HG02610 (cell line): ENCODE measurements around the gene LRIT1.

Experiments
- ATAC-seq: cut with Tn5 transposase; IDR thresholded peaks from one replicate; pipeline ENCODE4 v1.9.1; 2021; ENCODE audit warnings: mild to moderate bottlenecking, moderate library complexity; ENCODE audit not compliant: unreplicated experiment

The LRIT1 gene

DNA sequence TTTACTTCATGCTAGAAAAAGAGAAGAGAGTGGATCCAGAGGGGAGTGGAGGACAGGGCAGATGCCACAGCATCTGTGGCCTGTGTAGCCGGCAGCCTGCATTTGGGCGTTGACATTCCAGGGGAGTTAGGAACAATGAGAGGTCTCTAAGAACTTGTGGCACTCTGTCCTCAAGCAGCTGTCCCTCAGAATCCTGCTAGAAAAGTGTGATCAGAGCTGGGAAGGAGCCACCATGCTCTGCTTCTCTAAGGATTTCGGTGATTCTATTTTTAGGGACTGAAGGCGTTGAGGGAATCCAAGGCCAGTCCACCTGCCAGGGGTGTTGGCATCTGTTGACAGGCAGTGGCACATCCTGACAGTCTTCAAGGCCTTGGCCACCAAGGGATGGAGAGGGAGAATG is 23.6 kb downstream of the LRIT1 start:
- no peak for ATAC-seq

DNA sequence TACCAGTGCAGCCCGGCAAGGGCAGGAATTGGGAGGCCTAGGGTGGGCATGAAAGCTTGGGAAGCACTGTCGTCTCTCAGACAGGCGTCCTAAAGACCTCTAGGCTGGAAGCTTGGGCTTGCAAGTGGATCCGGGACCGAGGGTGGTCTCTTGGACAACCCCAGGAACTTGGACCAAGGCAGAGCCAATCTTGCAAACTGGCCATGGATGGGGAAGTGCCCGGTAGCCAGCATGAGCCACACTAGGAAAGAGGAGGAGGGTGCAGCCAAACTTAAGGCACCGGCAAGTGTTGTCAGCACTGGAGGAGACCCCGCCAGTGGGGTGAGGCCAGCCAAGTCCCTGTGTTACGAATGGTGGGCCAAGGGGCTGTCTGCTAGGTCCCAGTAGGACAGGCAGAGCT is 24.5 kb downstream of the LRIT1 start:
- ATAC-seq = no peak

DNA sequence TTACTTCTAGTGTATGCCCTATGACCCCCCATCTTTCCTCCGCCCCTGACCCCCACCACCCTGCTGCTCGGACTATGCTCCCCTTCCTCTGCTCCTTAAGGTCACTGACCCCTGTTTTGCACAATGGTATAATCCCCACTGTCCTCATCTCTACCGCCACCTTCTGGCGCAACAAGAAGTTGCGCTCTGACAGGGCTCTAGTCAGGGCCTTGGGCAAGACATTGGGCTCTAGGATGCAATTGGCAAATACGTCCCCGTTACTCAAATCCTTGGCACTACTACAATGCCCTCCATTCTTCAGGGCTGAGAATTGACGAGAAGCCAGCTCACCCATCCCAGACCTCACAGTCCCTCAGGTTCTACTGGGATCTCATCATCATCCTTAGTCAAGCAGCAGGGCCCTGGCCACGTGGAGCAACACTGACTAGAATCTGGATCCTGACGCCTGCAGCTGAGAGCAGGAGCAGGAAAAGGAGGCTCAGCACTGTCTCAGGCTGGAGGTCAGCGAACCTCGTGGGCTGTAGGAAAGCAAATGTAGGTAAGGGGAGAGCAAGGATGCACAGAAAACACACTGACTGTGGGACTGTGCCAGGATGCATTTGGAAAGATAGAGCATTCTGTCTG is 26.6 kb downstream of the LRIT1 start:
- ATAC-seq = peak; percentile 68

DNA sequence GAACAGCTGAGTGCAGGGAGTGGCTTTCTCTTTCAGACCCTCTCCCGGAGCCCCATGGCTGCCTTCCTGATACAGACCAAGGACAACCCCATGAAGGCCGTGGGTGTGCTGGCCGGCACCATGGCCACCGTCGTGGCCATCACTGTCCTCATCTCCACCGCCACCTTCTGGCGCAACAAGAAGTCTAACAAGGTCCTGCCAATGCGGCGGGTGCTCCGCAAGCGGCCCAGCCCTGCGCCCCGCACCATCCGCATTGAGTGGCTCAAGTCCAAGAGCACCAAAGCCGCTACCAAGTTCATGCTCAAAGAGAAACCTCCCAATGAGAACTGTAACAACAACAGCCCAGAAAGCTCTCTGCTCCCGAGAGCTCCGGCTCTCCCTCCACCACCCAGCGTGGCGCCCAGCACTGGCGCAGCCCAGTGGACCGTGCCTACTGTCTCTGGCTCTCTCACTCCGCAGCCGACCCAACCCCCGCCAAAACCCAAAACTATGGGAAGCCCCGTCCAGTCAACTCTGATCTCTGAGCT is 27.2 kb downstream of the LRIT1 start:
- no peak for ATAC-seq

DNA sequence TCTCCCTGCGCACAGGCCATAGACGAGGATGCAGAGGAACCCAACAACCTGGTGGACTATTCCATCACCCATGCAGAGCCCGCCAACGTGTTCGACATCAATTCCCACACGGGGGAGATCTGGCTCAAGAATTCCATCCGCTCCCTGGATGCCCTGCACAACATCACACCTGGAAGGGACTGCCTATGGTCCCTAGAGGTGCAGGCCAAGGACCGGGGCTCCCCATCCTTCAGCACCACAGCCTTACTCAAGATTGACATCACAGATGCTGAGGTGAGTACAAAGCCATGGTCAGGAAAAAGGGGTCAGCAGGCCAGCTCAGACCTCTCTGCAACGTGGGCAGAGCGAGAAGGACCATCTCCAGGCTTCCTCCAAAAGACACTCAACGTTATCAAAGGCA is 28.3 kb downstream of the LRIT1 start:
- no peak for ATAC-seq

DNA sequence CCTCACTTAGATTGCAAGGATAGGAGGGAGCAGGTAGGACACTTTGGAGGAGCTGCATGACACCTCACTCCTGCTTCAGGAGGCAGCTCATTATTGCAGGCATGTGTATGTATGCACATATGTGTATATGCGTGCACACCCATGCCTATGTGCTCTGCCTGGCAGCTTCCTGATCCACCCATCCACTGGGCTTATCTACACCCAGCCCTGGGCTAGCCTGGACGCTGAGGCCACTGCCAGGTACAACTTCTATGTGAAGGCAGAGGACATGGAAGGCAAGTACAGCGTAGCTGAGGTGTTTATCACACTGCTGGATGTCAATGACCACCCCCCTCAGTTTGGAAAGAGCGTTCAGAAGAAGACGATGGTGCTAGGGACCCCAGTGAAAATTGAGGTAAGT is 29.3 kb downstream of the LRIT1 start:
- ATAC-seq = no peak

DNA sequence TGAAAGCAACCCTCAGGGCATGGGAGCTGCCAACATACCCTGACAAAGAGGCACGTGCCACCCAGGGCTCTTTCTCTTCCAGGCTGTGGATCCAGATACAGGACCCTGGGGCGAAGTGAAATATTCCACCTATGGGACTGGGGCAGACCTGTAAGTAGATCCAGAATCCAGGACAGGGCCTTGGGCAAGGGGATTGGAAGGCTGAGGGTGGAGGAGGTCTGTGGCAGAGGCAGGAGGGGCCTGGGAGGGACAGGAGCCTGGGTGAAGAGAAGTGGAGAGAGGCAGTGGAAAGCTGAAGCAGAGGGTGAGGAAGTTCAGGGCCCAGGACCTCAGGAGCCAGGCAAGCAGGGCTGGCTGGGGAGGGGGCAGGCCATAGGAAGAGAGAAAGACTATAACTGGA is 29.8 kb downstream of the LRIT1 start:
- ATAC-seq = no peak

DNA sequence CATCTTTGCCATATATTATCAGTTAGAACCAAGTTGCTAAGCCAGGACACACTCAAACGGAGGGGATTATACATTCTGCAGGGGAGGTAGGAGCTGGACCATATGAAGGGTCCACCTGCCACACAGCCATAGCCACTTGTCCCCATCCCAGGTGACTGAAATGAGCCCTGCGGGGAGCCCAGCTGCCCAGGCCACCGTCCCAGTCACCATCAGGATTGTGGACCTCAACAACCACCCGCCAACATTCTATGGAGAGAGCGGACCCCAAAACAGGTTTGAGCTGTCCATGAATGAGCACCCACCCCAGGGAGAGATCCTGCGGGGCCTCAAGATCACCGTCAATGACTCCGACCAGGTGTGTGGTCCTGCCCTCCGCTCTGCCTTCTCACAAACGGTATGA is 33.3 kb downstream of the LRIT1 start:
- ATAC-seq = no peak

DNA sequence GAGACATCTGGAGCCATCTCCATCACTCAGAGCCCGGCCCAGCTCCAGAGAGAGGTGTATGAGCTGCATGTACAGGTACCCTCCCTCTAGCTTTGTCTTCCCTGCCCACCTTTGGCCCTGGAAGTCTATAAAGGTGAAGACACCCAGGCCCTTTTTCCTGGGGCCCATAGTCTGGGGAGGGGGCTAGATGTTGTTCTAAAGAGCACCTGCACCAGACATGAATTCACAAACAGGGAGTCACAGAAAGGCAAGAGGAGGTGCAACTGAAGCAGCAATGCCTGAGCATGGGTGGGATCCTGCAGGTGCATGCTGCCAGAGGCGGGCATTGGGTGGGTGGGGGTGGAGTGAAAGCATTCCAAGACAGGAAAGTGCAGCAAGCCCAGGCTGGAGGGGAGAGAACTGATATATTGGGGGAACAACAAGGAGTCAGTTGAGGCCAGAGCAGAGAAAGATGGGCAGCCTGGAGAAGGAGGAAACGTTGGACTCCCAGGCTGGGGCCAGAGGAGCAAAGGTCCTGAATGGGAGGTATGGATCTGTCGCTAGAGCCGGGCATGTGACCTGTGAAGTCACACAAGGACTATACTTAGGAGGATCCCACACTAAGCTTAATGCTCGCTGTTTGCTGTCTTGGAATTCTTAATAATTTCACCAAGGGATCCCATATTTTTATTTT is 35.4 kb downstream of the LRIT1 start:
- no peak for ATAC-seq

DNA sequence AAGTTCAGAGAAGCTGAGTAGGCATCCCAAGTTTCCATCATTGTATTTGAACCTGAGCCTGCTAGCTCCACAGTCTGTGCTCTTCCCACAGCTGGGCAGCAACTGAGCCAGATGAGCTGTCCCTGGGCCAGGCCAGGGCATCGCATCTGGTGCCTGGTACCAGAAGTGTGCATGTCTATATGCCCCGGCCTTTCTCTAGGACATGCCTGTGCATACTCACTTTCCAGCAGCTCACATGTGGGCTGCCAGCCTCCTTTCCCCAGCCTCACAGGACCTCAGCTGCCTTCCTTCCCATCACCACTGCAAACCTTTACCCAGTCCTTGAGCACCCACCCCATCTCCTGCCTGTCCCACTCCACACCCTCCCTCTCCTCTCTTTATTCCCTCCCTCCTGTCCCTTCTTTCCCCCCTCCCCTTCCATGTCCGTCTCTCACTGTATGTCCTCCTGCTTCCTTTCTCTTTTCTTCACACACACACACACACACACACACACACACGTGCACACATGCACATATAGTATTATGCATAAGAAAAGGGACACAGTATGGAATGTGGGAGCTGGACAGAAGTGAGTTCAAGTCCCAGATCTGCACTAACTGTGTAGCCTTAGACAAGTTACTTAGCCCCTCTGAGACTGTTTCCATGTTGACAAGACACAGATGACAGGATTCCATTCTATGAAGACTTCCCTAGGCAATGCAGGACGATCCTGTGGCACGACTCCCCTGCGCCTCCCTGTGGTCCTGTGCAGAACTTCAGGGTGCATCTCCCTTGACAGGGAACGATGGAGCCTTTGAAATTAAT is 36.1 kb downstream of the LRIT1 start:
- ATAC-seq = peak; percentile 77

DNA sequence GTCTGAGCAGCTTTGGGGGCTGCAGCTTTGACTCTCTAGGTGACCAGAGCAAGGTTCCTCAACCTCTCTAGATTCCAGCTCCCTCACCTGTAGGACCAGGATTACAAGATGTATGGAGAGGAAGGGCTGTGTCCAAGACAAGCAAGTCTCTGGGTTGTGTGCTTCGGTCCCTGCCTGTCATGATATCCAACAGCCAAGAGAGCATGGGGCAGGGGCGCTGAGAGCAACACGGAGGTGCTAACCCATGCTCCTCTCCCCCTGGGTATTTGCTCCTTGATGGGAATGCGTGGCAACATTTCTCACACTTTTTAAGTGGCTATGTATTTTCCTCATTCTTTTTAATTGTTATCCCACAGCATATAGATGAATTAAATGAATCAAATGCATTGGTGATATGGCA is 36.7 kb downstream of the LRIT1 start:
- no peak for ATAC-seq

DNA sequence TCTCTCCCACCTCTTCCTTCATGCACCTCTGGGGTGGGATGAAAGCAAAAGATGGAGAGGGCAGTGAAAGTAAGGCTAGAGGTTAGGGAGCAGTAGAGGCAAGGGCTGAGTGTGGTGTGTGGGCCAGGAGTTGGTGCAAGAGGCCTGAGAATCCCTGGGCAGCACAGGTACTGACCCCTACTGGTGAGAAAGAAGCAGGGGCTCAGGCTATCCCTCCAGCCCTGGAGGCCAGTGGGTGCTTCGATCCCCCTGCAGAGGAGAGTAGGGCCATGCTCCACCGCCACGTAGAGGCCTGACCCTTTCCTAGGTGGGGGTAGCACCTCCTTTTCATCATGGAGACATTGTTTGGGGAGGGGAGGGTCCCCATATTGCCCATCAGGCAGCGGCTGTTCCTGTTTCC is 37.2 kb downstream of the LRIT1 start:
- no peak for ATAC-seq

DNA sequence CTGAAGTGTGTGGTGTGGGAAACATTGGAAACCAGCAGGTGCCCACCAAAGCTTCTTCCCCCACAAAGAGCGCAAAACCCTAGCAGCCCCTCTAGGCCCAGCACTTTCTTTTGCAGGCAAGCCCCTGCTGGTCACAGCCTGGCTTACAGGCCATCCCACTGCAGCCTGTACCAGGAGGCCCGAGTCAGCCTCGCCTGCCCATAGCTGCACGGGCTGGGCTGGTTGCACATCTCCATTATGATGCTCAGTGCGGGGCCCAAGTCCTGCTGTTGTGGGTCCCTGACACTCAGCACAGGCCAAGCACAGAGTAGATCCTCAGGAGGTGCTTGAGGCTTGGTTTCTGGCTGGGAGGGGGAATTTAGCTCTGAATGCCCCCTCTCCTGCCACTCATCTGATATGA is 39.0 kb downstream of the LRIT1 start:
- ATAC-seq = no peak

DNA sequence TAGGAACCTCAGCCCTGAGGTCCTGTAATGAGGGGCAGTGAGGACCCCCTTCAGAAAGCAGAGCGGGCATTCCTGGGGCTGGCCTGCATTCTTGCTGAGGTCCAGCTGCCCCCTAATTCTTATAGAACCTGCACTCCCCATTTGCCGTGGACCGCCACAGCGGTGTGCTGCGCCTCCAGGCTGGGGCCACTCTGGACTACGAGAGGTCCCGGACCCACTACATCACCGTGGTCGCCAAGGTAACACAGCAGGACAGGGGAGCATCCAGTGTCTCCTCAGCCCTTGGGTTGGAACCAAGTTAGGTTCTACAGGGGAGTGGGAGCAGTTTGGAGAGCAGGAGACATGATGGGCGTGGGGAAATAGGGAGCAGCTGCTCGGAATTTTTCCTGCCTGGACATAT is 39.7 kb downstream of the LRIT1 start:
- ATAC-seq = no peak

DNA sequence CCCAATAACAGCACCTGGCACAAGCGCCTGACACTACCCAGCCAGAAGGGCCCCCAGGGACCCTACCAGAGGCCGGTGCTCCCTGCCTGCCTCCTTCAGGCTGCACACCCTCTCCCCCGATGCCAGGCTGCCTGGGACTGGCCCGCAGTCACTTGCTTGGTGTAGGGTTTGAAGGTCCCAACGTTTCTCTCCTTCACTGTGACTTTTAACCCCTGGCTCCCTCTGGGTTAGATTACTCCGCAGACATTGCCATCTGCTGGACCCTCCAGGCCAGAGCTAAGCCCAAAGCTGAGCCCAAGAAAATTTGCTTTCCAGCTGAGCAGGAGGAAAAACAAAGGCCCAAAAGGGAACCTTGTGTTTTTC is 40.1 kb downstream of the LRIT1 start:
- ATAC-seq = no peak

DNA sequence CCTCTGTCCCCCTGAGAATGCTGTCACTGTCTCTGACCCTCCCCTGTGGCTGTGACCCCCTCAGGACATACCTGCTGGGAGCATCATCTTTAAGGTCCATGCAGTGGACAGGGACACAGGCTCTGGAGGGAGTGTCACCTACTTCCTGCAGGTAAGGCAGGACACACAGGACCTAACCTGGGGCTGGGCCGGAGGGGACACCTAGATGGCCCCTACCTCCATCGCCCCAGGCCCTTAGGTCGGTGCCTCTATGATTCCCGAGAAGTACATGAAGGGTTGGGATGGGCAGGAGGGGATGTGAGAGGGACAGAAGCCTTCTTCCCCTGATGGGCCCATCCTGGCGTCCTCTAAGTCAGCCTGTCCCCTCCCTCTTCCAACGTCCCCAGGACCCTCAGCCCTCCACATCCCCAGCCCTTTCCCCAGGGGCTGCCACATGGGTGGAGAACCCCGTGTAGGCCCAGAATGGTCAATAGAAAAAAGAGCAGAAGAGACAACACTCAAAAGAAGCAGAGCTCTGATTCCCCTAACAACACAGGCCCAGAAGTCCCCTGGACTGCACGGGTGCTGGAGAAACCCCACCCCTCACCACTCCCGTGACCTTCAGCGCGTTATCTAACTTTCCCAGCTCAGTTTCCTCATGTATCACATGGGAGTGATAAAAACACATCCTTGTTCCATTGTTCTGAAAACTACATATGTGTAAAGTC is 40.7 kb downstream of the LRIT1 start:
- ATAC-seq = no peak

DNA sequence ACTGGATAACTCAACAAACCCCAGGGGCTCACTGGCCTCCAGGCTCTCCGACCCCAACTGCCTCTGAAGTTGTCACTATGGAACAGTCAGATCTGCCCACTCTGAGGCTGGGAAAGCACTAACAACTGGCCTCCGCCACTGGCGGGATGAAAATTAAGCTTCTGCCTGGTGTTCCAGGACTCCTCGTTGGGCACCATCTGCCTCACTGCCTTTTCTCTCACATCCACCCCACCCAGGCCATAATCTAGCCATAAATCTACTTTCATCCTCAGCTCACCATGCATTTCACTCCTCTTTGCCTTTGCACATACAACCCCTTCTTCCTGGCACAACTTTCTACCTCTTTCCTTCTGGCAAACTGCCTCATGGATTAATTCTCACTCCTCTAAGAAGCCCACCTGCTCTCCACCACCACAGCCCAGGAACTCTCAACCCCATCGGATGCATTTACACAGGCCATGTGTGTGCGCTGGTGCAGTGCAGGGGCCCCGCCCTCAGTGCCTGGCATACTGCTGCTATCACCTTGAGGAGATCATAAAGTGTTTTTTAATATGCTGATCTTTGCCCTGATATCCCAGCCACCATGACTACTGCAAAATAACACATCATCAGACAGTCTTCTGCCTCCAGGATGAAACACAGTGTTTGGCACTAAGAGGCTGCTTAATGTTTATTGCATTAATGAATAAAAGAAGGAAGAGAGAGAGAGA is 43.0 kb downstream of the LRIT1 start:
- no peak for ATAC-seq

DNA sequence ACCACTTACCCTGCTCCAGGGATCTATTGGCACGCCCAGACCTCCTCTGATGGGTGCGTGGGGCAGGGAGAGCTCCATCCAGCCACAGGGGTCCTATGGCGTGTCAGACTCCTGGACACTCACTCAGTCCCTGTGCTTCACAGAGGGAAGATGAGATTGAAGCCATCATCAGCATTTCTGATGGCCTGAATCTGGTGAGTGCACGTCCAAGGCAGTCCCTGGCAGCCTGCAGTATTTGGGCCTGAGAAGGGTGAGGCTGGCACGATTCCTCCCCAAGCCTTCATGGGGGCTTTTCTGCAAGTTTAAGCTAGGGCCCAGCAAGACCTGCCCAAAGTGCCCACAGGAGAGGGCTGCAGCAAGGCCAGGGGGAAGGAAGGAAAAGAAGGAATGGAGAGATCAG is 43.7 kb downstream of the LRIT1 start:
- ATAC-seq = no peak

DNA sequence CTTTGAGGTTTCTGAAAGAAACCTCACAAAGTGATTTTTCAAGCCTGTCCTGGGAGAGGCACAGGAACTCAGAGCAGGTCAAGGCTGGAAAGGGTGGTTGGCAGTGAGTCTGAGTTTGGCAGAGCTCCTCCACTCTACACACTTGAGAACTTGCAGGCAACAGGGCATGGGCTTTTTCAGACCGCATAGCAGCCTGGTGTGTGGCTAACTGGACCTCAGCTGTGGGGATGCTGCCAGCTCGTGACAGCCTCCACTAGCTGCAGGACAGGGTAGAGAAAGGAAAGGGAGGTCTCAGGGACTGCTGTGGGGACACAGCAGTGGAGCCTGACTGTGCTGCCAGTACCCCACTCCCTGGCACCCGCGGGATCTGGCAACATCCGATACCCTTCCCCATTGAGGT is 44.4 kb downstream of the LRIT1 start:
- ATAC-seq = no peak

DNA sequence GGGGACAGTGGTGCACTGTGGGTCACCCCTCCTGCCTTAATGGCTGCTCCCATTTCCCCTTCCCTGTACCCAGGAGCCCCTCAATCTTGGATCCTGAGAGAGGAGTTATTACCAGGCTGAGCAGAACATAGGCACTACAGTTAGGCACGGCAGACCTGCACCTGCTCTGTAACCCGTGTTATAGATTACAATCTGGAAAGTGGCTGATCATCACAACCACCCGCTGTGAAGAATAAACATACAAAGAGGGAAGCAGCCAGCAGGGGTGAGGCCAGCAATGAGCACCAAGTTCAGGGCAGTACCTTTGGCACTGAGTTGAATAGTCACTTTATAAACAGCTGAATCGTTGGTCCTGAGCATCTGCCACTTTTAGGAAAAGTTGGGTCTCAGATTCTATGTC is 45.3 kb downstream of the LRIT1 start:
- no peak for ATAC-seq
